GM06990 (cell line): ENCODE measurements around the gene DDI2.

ENCODE experiments used
- DNase-seq: peaks from one replicate; pipeline ENCODE4 v3.0.0-alpha.2; 2011; ENCODE audit not compliant: insufficient read length; ENCODE audit errors: extremely low read depth
- H3K27me3 ChIP-seq: replicated peaks from 2 replicates; pipeline ENCODE4 v1.6.0; 2011; ENCODE audit warnings: low read length; ENCODE audit not compliant: control insufficient read depth, insufficient read depth
- H3K36me3 ChIP-seq: 2 replicates; pipeline ENCODE4 v1.5.1; 2011; ENCODE audit warnings: low read length; ENCODE audit not compliant: control insufficient read depth, insufficient read depth
- H3K4me3 ChIP-seq: replicated peaks from 2 replicates; pipeline ENCODE4 v1.5.1; 2011; ENCODE audit warnings: low read depth, mild to moderate bottlenecking, control low read depth, low read length
- TF ChIP-seq, protein P1 (sequence below): IDR thresholded peaks from 2 replicates; pipeline ENCODE4 v1.5.1; 2011; ENCODE audit warnings: low read length, control low read depth, mild to moderate bottlenecking, inconsistent platforms; ENCODE audit not compliant: insufficient read depth, poor library complexity, severe bottlenecking

The DDI2 gene

GRCh38 chr1:15701784-15702183 is 84.5 kb downstream of the DDI2 start:
- DNase-seq = no peak
- TF ChIP-seq, protein P1, sequence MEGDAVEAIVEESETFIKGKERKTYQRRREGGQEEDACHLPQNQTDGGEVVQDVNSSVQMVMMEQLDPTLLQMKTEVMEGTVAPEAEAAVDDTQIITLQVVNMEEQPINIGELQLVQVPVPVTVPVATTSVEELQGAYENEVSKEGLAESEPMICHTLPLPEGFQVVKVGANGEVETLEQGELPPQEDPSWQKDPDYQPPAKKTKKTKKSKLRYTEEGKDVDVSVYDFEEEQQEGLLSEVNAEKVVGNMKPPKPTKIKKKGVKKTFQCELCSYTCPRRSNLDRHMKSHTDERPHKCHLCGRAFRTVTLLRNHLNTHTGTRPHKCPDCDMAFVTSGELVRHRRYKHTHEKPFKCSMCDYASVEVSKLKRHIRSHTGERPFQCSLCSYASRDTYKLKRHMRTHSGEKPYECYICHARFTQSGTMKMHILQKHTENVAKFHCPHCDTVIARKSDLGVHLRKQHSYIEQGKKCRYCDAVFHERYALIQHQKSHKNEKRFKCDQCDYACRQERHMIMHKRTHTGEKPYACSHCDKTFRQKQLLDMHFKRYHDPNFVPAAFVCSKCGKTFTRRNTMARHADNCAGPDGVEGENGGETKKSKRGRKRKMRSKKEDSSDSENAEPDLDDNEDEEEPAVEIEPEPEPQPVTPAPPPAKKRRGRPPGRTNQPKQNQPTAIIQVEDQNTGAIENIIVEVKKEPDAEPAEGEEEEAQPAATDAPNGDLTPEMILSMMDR = no peak
- Histone ChIP-seq H3K36me3 (peaks cover 8% of the 10 kb centered on the region), H3K27me3 (no peaks in the 10 kb centered on the region), H3K4me3 (no peak overlapping the region)

- H3K36me3 ChIP-seq = peaks cover 9% of the 10 kb centered on the region
- no peaks in the 10 kb centered on the region for H3K27me3 ChIP-seq
- TF ChIP-seq, protein P1 = no peak
- no peak for DNase-seq
- H3K4me3 ChIP-seq = no peak overlapping the region
These were observed 85.7 kb downstream of the DDI2 start for GRCh38 chr1:15702722-15703550.

- Histone ChIP-seq H3K4me3 (no peak overlapping the region), H3K27me3 (no peaks in the 10 kb centered on the region), H3K36me3 (peaks cover 9% of the 10 kb centered on the region)
- DNase-seq = no peak
- TF ChIP-seq, protein P1 = no peak
These were observed 86.3 kb downstream of the DDI2 start for GRCh38 chr1:15703562-15703961.

GRCh38 chr1:15704526-15705183 is 87.4 kb downstream of the DDI2 start:
- Histone ChIP-seq H3K36me3 (peaks cover 9% of the 10 kb centered on the region), H3K4me3 (no peak overlapping the region), H3K27me3 (no peaks in the 10 kb centered on the region)
- TF ChIP-seq, protein P1 = no peak
- no peak for DNase-seq

DNA sequence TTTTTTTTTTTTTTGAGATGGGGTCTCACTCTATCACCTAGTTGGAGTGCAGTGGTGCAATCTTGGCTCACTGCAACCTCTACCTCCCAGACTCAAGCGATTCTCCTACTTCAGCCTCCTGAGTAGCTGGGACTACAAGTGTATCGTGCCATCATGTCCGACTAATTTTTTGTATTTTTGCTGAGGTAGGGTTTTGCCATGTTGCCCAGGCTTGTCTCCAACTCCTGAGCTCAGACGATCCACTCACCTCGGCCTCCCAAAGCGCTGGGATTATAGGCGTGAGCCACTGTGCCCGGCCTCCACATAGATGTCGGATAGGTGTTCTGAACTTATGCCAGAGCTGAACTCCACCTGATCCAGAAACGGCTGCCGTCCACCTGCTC is 87.9 kb downstream of the DDI2 start:
- DNase-seq = no peak
- no peak overlapping the region for H3K4me3 ChIP-seq
- H3K36me3 ChIP-seq = peaks cover 9% of the 10 kb centered on the region
- no peaks in the 10 kb centered on the region for H3K27me3 ChIP-seq
- TF ChIP-seq, protein P1 = no peak
